Fibroblast of lung (primary cell): ENCODE results near the gene GSN. TPM values are rescaled to one million over a fixed set of nuclear protein-coding genes. Genes with fewer than 3 reads are reported as not detected.

Experiments
- DNase-seq, 2 donors: peaks; one replicate each; pipeline versions ENCODE4 v3.0.0 to v3.0.0-alpha.2; 2010; ENCODE audit warnings: low read depth in 2 of 2
- H2AFZ ChIP-seq: 2 replicates; pipeline ENCODE4 v1.5.1; 2012; ENCODE audit warnings: low read length, control low read depth, inconsistent platforms
- H3K27ac ChIP-seq: 2 replicates; pipeline ENCODE4 v1.5.1; 2011; ENCODE audit warnings: low read length, control low read depth; ENCODE audit not compliant: insufficient read depth
- H3K27me3 ChIP-seq: 2 replicates; pipeline ENCODE4 v1.5.1; 2011; ENCODE audit warnings: mild to moderate bottlenecking, low read length; ENCODE audit not compliant: control insufficient read depth, insufficient read depth
- H3K36me3 ChIP-seq: 2 replicates; pipeline ENCODE4 v1.5.1; 2011; ENCODE audit warnings: low read length; ENCODE audit not compliant: control insufficient read depth, insufficient read depth
- H3K4me1 ChIP-seq: 2 replicates; pipeline ENCODE4 v1.5.1; 2011; ENCODE audit warnings: low read length; ENCODE audit not compliant: control insufficient read depth, insufficient read depth; ENCODE audit errors: extremely low read depth
- H3K4me2 ChIP-seq: 2 replicates; pipeline ENCODE4 v1.5.1; 2011; ENCODE audit warnings: low read length, control low read depth; ENCODE audit not compliant: insufficient read depth; ENCODE audit errors: extremely low read depth
- H3K4me3 ChIP-seq, 4 experiments: fragments of 200-600 bp in 1 of 4; sonication (generic) in 1 of 4; replicated peaks in 1 of 4; 2 replicates each; pipeline ENCODE4 v1.5.1; 2011 to 2016; ENCODE audit warnings: low read length in 4 of 4, low read depth in 3 of 4, mild to moderate bottlenecking in 3 of 4, control low read depth in 2 of 4, inconsistent platforms in 1 of 4, mixed read lengths in 1 of 4; ENCODE audit not compliant: insufficient read depth in 1 of 4; ENCODE audit errors: control extremely low read depth in 1 of 4
- H3K79me2 ChIP-seq: 2 replicates; pipeline ENCODE4 v1.5.1; 2012; ENCODE audit warnings: mild to moderate bottlenecking, low read length, inconsistent platforms; ENCODE audit not compliant: control insufficient read depth, insufficient read depth
- H3K9ac ChIP-seq: 2 replicates; pipeline ENCODE4 v1.5.1; 2011; ENCODE audit warnings: mild to moderate bottlenecking, low read length, control low read depth; ENCODE audit not compliant: insufficient read depth
- H3K9me3 ChIP-seq: 2 replicates; pipeline ENCODE4 v1.5.1; 2012; ENCODE audit warnings: low read depth, low read length; ENCODE audit not compliant: control insufficient read depth, insufficient read depth
- H4K20me1 ChIP-seq: 2 replicates; pipeline ENCODE4 v1.5.1; 2011; ENCODE audit warnings: low read length; ENCODE audit not compliant: control insufficient read depth, insufficient read depth; ENCODE audit errors: extremely low read depth
- EZH2 ChIP-seq: IDR thresholded peaks from 2 replicates; pipeline ENCODE4 v1.5.1; 2012; ENCODE audit warnings: low read length, control low read depth, mild to moderate bottlenecking; ENCODE audit errors: missing control alignments
- polyA plus RNA-seq, 2 donors: library from polyadenylated mRNA; depleted of rRNA in 1 of 2; stranded (reverse) in 1 of 2; unstranded in 1 of 2; fragments of >200 nt; gene quantifications; 2 replicates each; pipeline ENCODE4 v1.2.1, GENCODE V29; 2011 to 2012; ENCODE audit warnings: missing spikeins in 1 of 2
- total RNA-seq: library from RNA; depleted of rRNA; stranded (reverse); fragments of >200 nt; gene quantifications from 2 replicates; pipeline ENCODE4 v1.2.1, GENCODE V29; 2014
- TF ChIP-seq, protein P1 (sequence below), 2 donors: IDR thresholded peaks in 1 of 2; conservative IDR thresholded peaks in 1 of 2; 1 replicate in 1 of 2; 2 replicates in 1 of 2; pipeline ENCODE4 v1.5.1; 2011 to 2012; ENCODE audit warnings: low read length in 2 of 2, control low read depth in 1 of 2, inconsistent platforms in 1 of 2, low read depth in 1 of 2, mild to moderate bottlenecking in 1 of 2

GSN gene
- total and polyA plus RNA-seq, 2 donors (not counting 1 experiment from before 2014, with no cell fraction given), result 432 to 588 TPM

DNA sequence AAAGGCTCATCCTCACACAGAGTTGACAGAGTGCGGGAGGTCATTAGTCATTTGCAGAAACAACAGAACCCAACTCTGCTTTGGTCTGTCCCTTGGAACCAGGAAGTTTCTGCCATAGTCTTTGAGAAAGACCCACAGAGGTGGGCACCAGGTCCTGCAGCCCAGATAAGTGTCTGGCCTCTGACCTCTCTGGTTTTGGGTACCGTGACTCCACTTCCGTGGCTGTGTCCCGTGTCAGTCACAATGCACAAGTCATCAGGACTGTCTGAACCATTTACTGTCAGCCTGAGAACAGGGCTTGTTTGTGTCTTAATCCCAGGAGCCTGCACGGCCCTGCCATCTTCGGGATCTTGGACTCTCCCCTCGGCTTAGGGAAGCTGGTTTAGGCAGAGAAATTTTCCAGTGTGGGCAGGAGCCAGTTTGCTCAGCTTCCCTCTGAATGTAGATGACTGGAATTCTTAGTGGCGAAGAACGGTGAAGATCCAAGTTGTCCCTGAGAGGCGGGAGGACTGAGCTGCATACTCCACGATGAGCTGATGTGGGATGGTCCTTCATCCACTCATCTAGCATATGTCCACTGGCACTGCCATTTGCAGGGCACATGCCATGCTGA is 11.9 kb downstream of the GSN start:
- H3K4me1 ChIP-seq, result peaks cover 60% of the 10 kb centered on the region
- peaks cover 46% of the 10 kb centered on the region for H3K79me2 ChIP-seq
- no peaks in the 10 kb centered on the region for H3K9me3 ChIP-seq
- H3K9ac ChIP-seq, result no peak overlapping the region
- no peak overlapping the region for H3K4me3 ChIP-seq
- TF ChIP-seq, protein P1, sequence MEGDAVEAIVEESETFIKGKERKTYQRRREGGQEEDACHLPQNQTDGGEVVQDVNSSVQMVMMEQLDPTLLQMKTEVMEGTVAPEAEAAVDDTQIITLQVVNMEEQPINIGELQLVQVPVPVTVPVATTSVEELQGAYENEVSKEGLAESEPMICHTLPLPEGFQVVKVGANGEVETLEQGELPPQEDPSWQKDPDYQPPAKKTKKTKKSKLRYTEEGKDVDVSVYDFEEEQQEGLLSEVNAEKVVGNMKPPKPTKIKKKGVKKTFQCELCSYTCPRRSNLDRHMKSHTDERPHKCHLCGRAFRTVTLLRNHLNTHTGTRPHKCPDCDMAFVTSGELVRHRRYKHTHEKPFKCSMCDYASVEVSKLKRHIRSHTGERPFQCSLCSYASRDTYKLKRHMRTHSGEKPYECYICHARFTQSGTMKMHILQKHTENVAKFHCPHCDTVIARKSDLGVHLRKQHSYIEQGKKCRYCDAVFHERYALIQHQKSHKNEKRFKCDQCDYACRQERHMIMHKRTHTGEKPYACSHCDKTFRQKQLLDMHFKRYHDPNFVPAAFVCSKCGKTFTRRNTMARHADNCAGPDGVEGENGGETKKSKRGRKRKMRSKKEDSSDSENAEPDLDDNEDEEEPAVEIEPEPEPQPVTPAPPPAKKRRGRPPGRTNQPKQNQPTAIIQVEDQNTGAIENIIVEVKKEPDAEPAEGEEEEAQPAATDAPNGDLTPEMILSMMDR (conservative IDR thresholded peaks at IDR 0.05 in 1 of 2, IDR thresholded peaks at IDR 0.05 in 1 of 2; ENCODE audit: low read depth in 1 of 2, low read length in 2 of 2), result no peak
- no peak for TF ChIP-seq EZH2
- DNase-seq, result peak in 1 of 2 donors; percentile 38
- H2AFZ ChIP-seq, result no peak overlapping the region
- H3K4me2 ChIP-seq, result peak overlapping the region; percentile 46
- peak overlapping the region; percentile 96 for H3K27ac ChIP-seq
- no peaks in the 10 kb centered on the region for H3K27me3 ChIP-seq
- H4K20me1 ChIP-seq, result no peaks in the 10 kb centered on the region
- peaks cover 1% of the 10 kb centered on the region for H3K36me3 ChIP-seq

DNA sequence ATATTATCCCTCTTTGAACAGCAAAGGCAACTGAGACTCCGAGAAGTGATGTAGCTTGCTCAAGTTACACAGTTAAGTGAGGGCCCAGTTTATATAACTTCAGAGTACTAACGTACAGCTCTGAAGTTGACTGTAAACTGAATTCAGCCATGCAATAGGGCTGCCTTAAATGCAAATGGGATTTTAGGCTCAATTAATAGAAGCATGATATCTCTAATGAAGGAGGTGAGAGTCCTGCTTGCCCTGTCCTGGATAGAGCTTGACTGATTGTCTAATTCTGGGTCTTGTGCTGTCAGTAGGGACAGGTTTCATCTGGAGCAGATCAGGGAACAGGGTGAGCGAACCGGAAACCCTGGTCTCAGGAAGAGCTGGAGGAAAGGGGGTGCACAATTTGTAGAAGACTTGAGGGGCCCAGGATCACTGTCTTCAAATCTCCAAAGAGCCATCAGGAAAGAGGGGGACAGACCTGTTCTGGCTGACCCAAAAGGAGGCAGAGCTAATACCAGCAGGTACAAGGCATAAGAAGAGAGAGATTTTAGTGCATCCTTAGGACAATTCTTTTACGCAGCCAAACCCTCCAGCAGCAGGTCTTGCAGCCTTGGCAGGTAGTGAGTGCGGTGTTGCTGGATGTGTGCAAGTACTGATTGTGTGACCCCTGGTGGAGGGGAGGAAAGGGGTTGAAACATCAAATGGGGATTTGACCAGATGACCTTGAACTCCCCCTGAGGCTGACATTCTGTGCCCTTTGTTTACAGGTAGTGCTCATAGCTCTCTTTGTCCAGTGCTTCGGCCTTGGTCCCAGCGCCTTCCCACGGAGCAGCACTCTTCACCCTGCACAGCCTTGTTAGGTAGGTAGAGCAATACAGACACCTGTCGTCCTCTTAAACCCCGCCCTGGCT is 13.0 kb downstream of the GSN start:
- no peak for DNase-seq
- no peaks in the 10 kb centered on the region for H3K27me3 ChIP-seq
- no peak overlapping the region for H3K9ac ChIP-seq
- no peaks in the 10 kb centered on the region for H4K20me1 ChIP-seq
- no peak overlapping the region for H3K4me3 ChIP-seq
- no peak overlapping the region for H2AFZ ChIP-seq
- H3K79me2 ChIP-seq, result peaks cover 38% of the 10 kb centered on the region
- peaks cover 58% of the 10 kb centered on the region for H3K4me1 ChIP-seq
- peak overlapping the region; percentile 81 for H3K27ac ChIP-seq
- H3K36me3 ChIP-seq, result peaks cover 2% of the 10 kb centered on the region
- no peak overlapping the region for H3K4me2 ChIP-seq
- no peaks in the 10 kb centered on the region for H3K9me3 ChIP-seq
- no peak for TF ChIP-seq EZH2
- TF ChIP-seq, protein P1 (conservative IDR thresholded peaks at IDR 0.05 in 1 of 2, IDR thresholded peaks at IDR 0.05 in 1 of 2; ENCODE audit: low read depth in 1 of 2, low read length in 2 of 2), result no peak

DNA sequence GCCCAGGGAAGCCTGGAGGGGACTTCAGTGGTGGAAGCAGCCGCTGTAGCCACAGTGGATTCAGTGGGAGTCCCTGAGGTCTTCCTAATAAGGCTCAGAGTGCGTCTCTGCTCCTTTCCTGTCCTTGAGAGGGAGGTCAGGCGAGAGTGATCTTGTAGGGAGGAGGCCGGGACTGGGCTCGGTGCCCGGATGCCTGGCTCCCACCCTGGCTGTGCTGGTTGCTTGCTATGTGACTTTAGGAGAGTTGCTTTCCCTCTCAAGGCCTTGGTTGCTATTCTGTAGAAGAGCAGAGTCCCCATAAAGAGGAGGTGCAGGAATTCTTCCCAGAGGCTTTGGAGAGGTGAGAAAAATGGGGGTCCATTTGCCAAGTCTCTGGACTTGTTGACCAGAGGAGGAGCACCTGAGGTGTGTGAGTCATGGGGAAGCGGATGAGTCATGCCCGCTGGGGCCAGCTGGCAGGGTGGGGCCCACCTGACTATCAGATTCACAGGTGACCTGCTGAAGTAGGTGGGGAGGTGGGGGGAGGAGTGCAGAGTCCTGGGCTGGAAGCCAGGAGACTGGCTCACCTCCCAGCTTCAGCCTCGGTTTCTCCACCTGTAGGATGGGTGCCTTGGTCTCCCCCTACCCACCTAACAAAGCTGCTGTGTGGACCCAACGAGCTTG is 13.8 kb downstream of the GSN start:
- no peak overlapping the region for H3K4me3 ChIP-seq

More for the DNA sequence above, 13.8 kb downstream of the GSN start:
- H4K20me1 ChIP-seq, result no peaks in the 10 kb centered on the region
- H3K27me3 ChIP-seq, result no peaks in the 10 kb centered on the region
- peaks cover 32% of the 10 kb centered on the region for H3K79me2 ChIP-seq
- peak overlapping the region; percentile 28 for H3K4me2 ChIP-seq
- H3K9me3 ChIP-seq, result no peaks in the 10 kb centered on the region
- H3K36me3 ChIP-seq, result peaks cover 2% of the 10 kb centered on the region
- no peak overlapping the region for H3K9ac ChIP-seq
- peak overlapping the region; percentile 81 for H3K27ac ChIP-seq
- no peak overlapping the region for H2AFZ ChIP-seq
- DNase-seq, result peak; percentile 64 to 85
- TF ChIP-seq, protein P1 (conservative IDR thresholded peaks at IDR 0.05 in 1 of 2, IDR thresholded peaks at IDR 0.05 in 1 of 2; ENCODE audit: low read depth in 1 of 2, low read length in 2 of 2), result no peak
- TF ChIP-seq EZH2, result no peak
- H3K4me1 ChIP-seq, result peaks cover 63% of the 10 kb centered on the region
